Ovary (tissue), 3 donors: ENCODE measurements around the gene CACNA1A.

Source experiments
- EP300 ChIP-seq: sonication (generic); formaldehyde crosslinking; IDR thresholded peaks from one replicate; pipeline ENCODE4 v1.6.1; 2017; ENCODE audit warnings: antibody characterized with exemption
- TF ChIP-seq, protein P1 (sequence below), 3 donors: fragments of 450-650 bp in 2 of 3; fragments of 200-600 bp in 1 of 3; IDR thresholded peaks; one replicate each; pipeline versions ENCODE4 v1.5.1 to v1.8.0; 2016 to 2022; ENCODE audit warnings: antibody characterized with exemption in 3 of 3, mild to moderate bottlenecking in 1 of 3
- donor health status: DM: no; HTN: no; CAD: no.

DNA sequence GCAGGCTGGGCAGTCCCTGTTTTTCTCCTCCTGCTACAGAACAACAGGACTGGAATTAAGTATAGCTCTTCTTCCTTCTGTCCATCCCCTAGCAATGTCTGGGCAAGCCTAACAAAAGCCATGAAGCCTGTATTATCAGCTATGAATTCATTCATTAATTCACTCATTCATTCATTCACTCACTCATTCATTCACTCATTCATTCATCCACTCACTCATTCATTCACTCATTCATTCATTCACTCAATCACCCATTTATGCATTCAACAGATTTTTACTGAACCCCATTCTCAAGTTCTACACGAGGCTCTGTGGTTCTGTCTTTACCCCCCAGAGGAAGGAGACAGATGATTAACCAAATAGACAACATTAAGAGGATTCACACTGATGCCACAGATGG is 69.9 kb downstream of the CACNA1A start:
- TF ChIP-seq, protein P1, sequence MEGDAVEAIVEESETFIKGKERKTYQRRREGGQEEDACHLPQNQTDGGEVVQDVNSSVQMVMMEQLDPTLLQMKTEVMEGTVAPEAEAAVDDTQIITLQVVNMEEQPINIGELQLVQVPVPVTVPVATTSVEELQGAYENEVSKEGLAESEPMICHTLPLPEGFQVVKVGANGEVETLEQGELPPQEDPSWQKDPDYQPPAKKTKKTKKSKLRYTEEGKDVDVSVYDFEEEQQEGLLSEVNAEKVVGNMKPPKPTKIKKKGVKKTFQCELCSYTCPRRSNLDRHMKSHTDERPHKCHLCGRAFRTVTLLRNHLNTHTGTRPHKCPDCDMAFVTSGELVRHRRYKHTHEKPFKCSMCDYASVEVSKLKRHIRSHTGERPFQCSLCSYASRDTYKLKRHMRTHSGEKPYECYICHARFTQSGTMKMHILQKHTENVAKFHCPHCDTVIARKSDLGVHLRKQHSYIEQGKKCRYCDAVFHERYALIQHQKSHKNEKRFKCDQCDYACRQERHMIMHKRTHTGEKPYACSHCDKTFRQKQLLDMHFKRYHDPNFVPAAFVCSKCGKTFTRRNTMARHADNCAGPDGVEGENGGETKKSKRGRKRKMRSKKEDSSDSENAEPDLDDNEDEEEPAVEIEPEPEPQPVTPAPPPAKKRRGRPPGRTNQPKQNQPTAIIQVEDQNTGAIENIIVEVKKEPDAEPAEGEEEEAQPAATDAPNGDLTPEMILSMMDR (IDR thresholded peaks at IDR 0.05), result no peak
- no peak for TF ChIP-seq EP300
